AG09309 (cell line): ENCODE data around the gene ZNF423.

Experiments
- DNase-seq: peaks from one replicate; pipeline ENCODE4 v3.0.0-alpha.2; 2010; ENCODE audit warnings: low read depth
- H3K4me3 ChIP-seq: 2 replicates; pipeline ENCODE4 v1.5.1; 2011; ENCODE audit warnings: mild to moderate bottlenecking, low read depth, low read length, moderate library complexity; ENCODE audit not compliant: control insufficient read depth
- TF ChIP-seq, protein P1 (sequence below): IDR thresholded peaks from 2 replicates; pipeline ENCODE4 v1.5.1; 2011; ENCODE audit warnings: mild to moderate bottlenecking, low read depth, low read length, inconsistent platforms; ENCODE audit not compliant: insufficient read depth, control insufficient read depth; ENCODE audit errors: missing control alignments

The ZNF423 gene

DNA sequence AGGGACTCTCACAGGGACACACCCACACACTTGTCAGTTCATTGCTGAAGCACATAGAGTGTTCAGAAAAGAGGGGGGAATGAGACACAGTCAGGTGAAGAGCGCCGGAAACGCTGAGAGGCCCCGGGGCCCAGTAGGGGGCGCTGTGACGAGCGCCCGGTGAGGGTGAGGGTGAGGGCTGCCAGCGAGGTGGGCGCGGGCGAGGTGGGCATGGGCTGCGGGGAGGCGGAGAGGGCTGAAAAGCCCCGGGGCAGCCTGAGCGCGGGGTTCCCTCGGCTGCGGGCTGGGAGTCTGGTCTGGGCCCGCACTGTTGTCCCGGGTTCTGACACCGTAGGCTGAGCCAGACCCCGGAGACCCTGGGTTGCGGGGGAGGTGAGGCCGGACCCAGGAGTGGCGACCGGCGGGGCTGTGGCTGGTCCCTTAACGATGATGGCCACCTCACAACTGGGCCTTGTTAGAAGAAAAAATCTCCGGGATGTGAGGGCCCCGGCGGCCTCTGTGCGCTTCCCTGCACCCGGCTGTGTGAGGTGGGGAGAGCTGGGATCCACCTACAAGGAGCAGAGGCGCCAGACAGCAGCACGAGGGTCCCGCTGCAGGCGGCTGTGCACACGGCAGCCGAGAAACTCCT is 390.9 kb downstream of the ZNF423 start:
- TF ChIP-seq, protein P1, sequence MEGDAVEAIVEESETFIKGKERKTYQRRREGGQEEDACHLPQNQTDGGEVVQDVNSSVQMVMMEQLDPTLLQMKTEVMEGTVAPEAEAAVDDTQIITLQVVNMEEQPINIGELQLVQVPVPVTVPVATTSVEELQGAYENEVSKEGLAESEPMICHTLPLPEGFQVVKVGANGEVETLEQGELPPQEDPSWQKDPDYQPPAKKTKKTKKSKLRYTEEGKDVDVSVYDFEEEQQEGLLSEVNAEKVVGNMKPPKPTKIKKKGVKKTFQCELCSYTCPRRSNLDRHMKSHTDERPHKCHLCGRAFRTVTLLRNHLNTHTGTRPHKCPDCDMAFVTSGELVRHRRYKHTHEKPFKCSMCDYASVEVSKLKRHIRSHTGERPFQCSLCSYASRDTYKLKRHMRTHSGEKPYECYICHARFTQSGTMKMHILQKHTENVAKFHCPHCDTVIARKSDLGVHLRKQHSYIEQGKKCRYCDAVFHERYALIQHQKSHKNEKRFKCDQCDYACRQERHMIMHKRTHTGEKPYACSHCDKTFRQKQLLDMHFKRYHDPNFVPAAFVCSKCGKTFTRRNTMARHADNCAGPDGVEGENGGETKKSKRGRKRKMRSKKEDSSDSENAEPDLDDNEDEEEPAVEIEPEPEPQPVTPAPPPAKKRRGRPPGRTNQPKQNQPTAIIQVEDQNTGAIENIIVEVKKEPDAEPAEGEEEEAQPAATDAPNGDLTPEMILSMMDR: no peak
- no peak overlapping the region for H3K4me3 ChIP-seq
- no peak for DNase-seq

DNA sequence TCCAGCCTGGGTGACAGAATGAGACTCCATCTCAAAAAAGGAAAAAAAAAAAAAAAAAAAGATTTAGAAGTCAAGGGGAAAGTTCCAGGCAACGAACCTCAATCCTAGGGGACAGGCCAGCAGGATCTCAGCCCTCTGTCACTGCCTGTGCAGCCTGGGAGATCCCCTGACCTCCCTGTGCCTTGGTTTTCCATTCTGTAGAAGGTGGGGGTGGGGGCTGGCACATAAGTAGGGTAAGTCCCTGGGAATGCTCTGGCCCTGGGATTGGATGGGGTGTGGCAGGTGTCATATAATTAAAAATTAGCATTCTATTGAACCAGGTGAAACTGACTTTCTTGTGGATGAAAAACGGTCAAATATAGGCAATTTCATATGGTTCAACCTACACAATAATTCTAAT is 391.8 kb downstream of the ZNF423 start:
- TF ChIP-seq, protein P1: no peak
- DNase-seq: no peak
- no peak overlapping the region for H3K4me3 ChIP-seq

DNA sequence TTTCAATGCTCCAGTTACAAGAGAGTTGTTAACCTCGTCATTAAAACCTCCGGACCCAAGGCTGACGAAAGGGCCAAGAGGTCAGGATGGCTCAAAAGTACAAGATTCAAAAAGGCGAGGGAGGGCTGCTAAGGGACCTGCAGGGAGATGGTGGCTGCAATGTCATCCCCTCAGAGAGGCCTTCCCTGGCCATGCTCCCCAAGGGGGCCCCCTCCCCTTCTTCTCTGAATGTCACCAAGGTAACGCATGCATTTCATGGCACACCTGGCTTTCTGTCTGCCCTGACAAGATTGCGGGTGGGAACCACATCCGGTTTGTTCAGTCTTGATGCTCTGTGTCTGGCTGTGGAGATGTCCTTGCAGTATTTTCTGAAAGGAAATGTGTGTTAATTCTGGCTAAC is 392.4 kb downstream of the ZNF423 start:
- TF ChIP-seq, protein P1: no peak
- no peak for DNase-seq
- no peak overlapping the region for H3K4me3 ChIP-seq

DNA sequence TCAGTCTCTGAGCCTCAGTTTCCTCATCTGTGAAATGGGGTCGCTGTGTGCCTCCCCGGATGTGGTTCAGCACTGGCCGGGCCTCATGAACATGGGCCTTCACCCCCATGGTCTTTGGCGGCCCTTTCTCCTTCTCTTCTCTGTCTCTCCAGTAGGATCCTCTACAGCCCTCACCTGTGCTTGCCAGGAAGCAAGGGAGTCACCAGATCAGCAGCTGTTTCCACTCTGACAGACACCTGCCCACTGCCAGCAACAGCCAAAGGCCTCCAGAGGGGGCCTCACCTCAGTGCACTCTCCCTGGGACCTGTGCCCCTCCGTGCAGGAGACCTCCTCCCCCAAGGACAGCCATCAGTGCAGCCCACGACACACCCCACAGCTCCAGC is 392.9 kb downstream of the ZNF423 start:
- TF ChIP-seq, protein P1: no peak
- DNase-seq: no peak
- no peak overlapping the region for H3K4me3 ChIP-seq

DNA sequence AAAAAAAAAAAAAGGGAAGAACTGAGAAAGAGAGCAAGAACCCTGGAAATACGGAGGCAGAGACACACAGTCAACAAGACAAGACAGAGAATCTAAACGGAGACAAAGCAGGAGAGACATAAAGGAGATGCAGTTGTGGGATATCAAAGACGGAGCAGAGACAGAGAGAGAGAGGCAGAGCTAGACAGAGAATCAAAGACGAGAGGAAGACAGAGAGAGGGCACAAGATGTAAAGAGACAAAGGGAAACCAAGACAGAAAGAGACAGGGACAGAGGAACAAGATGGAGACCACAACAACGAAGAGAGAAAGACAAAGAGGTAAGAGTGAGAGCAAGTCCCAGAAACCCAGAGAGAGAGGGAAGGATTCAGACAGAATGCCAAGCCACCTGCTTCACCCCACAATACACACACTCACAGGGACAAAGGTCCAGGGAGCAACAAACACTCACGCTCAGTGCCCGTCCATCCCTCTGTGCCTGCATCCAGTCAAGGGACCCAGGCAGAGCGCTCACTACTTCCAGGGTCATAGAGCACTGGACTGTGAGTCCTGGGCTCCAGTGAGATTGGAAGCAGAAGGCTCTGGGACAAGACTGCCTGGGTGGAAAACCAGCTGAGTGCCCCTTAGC is 393.4 kb downstream of the ZNF423 start:
- H3K4me3 ChIP-seq: no peak overlapping the region
- TF ChIP-seq, protein P1: no peak
- DNase-seq: no peak

DNA sequence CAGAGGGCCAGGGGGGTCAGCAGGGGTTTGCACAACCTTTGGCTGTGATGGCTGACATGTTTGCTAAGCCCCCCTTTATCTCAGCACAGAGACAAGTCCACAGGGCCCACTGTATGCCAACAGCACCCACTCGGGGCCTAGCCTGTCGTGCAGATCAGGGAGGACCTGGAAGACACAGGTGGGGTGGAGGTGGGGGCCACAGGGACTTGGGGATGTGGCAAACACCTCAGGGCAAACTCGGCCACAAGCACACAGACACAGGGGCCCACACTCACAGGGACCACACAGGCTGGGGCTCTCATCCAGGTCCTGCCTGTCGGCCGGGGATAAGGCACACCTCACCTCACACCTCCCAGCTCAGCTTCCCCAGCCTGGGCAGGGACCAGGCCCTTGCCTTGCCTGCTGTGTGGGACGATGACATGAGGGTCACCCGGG is 394.4 kb downstream of the ZNF423 start:
- no peak for DNase-seq
- TF ChIP-seq, protein P1: no peak
- no peak overlapping the region for H3K4me3 ChIP-seq
